ENCODE measurements around the gene S100A3. TPM values are rescaled to one million over a fixed set of nuclear protein-coding genes. Genes with fewer than 3 reads are reported as not detected.

Gene S100A3
- polyA plus RNA-seq, 1 donor (not counting 4 experiments of a cell fraction or from before 2014, with no cell fraction given), result 15.1 TPM

DNA sequence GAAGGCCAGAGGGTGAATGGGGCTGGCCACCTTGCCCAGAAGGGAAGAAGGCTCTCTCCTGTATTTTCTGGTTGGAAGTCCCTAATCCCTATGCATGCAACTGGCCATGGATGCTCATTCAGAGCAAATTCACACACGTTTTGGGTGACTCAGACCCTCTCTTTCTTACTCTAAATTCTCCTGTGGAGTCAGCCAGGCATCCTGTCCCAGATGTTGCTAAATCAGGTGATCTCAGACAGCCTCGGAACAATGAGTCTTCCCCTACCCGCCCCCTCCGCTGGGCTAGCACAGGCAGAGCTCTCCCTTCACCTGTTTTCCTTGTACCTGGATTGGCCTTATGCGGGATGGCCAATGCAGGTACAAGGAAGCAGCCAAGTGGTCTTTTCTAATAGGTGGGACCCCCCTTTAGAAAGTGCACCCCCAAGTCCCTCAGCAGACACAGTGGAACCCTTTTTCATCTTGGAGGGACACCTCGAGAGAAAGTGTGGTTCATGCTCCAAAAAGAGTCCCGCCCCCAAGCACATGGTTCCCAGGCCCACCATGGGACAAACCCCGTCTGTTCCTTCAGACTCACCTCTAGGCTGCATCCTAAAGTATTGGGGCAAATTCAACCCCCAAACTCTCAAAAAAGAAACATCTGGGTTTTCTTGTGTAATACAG is 21.9 kb downstream of the S100A3 start:
- no peaks in the 10 kb centered on the region for H3K36me3 ChIP-seq (ENCODE audit: control insufficient read depth in 2 of 2, extremely low read depth in 1 of 2, insufficient read depth in 2 of 2, low read length in 2 of 2)
- peak overlapping the region in 2 of 3 experiments; percentile 12 to 32 for H3K4me3 ChIP-seq (ENCODE audit: control insufficient read depth in 2 of 3, extremely low read depth in 1 of 3, insufficient read depth in 2 of 3, low read depth in 1 of 3, low read length in 3 of 3)
- H3K4me2 ChIP-seq (ENCODE audit: control insufficient read depth, extremely low read depth, insufficient read depth, low read depth, low read length), result peak overlapping the region; percentile 86
- no peaks in the 10 kb centered on the region for H3K79me2 ChIP-seq (ENCODE audit: control insufficient read depth, insufficient read depth, low read length)
- peaks cover 36% of the 10 kb centered on the region for H3K4me1 ChIP-seq (ENCODE audit: control insufficient read depth, extremely low read depth, insufficient read depth, low read length)
- H3K27ac ChIP-seq (ENCODE audit: control insufficient read depth, insufficient read depth, low read length), result peak overlapping the region; percentile 95
- peak; percentile 79 for DNase-seq (ENCODE audit: low read depth, low spot score)
- no peak for TF ChIP-seq EZH2 (IDR thresholded peaks at IDR 0.05; ENCODE audit: low read length)
- TF ChIP-seq, protein P1, sequence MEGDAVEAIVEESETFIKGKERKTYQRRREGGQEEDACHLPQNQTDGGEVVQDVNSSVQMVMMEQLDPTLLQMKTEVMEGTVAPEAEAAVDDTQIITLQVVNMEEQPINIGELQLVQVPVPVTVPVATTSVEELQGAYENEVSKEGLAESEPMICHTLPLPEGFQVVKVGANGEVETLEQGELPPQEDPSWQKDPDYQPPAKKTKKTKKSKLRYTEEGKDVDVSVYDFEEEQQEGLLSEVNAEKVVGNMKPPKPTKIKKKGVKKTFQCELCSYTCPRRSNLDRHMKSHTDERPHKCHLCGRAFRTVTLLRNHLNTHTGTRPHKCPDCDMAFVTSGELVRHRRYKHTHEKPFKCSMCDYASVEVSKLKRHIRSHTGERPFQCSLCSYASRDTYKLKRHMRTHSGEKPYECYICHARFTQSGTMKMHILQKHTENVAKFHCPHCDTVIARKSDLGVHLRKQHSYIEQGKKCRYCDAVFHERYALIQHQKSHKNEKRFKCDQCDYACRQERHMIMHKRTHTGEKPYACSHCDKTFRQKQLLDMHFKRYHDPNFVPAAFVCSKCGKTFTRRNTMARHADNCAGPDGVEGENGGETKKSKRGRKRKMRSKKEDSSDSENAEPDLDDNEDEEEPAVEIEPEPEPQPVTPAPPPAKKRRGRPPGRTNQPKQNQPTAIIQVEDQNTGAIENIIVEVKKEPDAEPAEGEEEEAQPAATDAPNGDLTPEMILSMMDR (optimal IDR thresholded peaks at IDR 0.05 in 1 of 3, IDR thresholded peaks at IDR 0.05 in 1 of 3, conservative IDR thresholded peaks at IDR 0.05 in 1 of 3; ENCODE audit: extremely low read depth in 1 of 3, insufficient read depth in 2 of 3, low read length in 3 of 3), result no peak
- H4K20me1 ChIP-seq (ENCODE audit: control insufficient read depth, extremely low read depth, insufficient read depth, low read length), result no peaks in the 10 kb centered on the region
- peaks cover 2% of the 10 kb centered on the region for H3K9me1 ChIP-seq (ENCODE audit: control insufficient read depth, extremely low read depth, insufficient read depth, low read length)
- H2AFZ ChIP-seq (ENCODE audit: control insufficient read depth, low read length), result no peak overlapping the region
- peak; percentile 99 for FAIRE-seq
- dilution Hi-C loops (cut with MboI; ENCODE audit: extremely low pct_ligation_motif_present, low sequenced_read_pairs), result no loop called here
- peak overlapping the region; percentile 79 for H3K9ac ChIP-seq (ENCODE audit: control insufficient read depth, extremely low read depth, insufficient read depth, low read length)
- H3K27me3 ChIP-seq (ENCODE audit: control insufficient read depth, extremely low read depth, insufficient read depth, low read length), result no peaks in the 10 kb centered on the region
- H3K9me3 ChIP-seq (ENCODE audit: control insufficient read depth, low read depth, low read length), result no peaks in the 10 kb centered on the region

DNA sequence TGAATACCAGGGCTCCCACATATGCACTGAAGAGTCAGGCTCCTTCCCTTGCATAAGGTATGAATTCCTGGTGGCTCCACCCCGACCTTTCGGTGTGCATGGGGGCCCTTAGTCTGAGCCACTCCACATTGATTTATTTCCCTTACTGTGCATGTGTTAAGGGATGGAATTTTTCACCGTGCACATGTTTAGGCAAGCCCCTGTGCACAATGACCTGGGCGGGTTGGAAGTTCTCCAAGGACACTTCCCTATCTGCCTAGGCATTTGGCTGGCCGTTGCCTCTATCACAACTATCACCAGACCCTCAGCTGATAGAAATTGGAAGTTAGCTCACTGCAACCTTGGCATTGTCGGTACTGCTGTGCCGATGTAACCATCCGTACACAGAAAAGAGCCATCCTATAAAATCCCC is 22.9 kb downstream of the S100A3 start:
- H3K9me3 ChIP-seq (ENCODE audit: control insufficient read depth, low read depth, low read length), result no peaks in the 10 kb centered on the region
- TF ChIP-seq EZH2 (IDR thresholded peaks at IDR 0.05; ENCODE audit: low read length), result no peak
- TF ChIP-seq, protein P1 (optimal IDR thresholded peaks at IDR 0.05 in 1 of 3, IDR thresholded peaks at IDR 0.05 in 1 of 3, conservative IDR thresholded peaks at IDR 0.05 in 1 of 3; ENCODE audit: extremely low read depth in 1 of 3, insufficient read depth in 2 of 3, low read length in 3 of 3), result no peak
- H3K4me1 ChIP-seq (ENCODE audit: control insufficient read depth, extremely low read depth, insufficient read depth, low read length), result peaks cover 33% of the 10 kb centered on the region
- peak overlapping the region; percentile 95 for H3K27ac ChIP-seq (ENCODE audit: control insufficient read depth, insufficient read depth, low read length)
- no peak for FAIRE-seq
- H3K9ac ChIP-seq (ENCODE audit: control insufficient read depth, extremely low read depth, insufficient read depth, low read length), result peak overlapping the region; percentile 79
- H3K36me3 ChIP-seq (ENCODE audit: control insufficient read depth in 2 of 2, extremely low read depth in 1 of 2, insufficient read depth in 2 of 2, low read length in 2 of 2), result no peaks in the 10 kb centered on the region
- no peak overlapping the region for H2AFZ ChIP-seq (ENCODE audit: control insufficient read depth, low read length)
- peaks cover 2% of the 10 kb centered on the region for H3K9me1 ChIP-seq (ENCODE audit: control insufficient read depth, extremely low read depth, insufficient read depth, low read length)
- peak; percentile 69 for DNase-seq (ENCODE audit: low read depth, low spot score)
- peak overlapping the region; percentile 86 for H3K4me2 ChIP-seq (ENCODE audit: control insufficient read depth, extremely low read depth, insufficient read depth, low read depth, low read length)
- H3K4me3 ChIP-seq (ENCODE audit: control insufficient read depth in 2 of 3, extremely low read depth in 1 of 3, insufficient read depth in 2 of 3, low read depth in 1 of 3, low read length in 3 of 3), result peak overlapping the region in 1 of 3 experiments; percentile 40
- no peaks in the 10 kb centered on the region for H4K20me1 ChIP-seq (ENCODE audit: control insufficient read depth, extremely low read depth, insufficient read depth, low read length)
- H3K27me3 ChIP-seq (ENCODE audit: control insufficient read depth, extremely low read depth, insufficient read depth, low read length), result no peaks in the 10 kb centered on the region
- dilution Hi-C loops (cut with MboI; ENCODE audit: extremely low pct_ligation_motif_present, low sequenced_read_pairs), result no loop called here
- H3K79me2 ChIP-seq (ENCODE audit: control insufficient read depth, insufficient read depth, low read length), result no peaks in the 10 kb centered on the region
